GM21447 (cell line): ENCODE data around the gene IER5L.
A peak's percentile ranks its signal among the peaks of the same experiment; 100 is the strongest.

Experiments
- ATAC-seq: cut with Tn5 transposase; IDR thresholded peaks from one replicate; pipeline ENCODE4 v1.9.1; 2021; ENCODE audit not compliant: unreplicated experiment

Gene IER5L

DNA sequence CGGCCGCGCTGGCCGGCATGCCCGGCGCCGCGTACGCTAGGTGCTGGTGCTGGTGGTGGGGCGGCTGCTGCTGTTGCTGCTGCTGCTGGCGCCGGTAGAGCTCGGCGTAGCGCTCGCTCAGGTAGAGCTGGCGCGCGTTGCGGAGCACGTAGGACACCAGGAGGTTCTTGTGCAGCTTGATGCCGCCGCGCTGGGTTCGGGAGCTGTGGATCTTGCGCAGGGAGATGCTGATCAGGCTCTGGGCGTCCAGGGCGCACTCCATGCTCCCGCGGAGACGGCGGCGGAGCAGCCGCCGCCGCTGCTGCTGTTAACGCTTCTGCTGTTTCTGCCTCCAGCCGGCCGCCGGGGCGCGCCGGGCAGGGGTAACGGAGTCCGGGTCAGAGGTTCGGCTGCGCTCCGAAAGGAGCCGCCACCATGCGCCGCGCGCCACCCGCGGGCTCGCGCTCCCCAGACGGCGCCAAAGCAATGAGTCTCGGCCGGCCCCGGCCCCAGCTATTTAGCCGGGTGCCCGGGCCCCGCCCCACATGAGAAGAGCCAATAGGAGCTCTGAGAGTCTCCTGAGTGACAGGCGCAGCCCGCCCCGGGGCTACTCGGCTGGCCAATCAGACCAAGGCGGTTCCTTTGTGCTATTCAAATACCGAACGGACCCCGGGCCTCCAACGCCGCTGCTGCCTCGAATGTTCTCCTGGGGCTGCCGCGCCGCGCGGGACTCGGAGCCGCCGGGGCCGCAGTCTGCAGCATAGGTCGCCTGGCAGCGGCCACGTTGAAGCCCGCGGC is at the start of gene IER5L:
TSS of gene IER5L (minus strand) at position 471 of the 777 bp plus-strand sequence. CDS start at position 262, 209 bp downstream.
- peak; percentile 65 for ATAC-seq

DNA sequence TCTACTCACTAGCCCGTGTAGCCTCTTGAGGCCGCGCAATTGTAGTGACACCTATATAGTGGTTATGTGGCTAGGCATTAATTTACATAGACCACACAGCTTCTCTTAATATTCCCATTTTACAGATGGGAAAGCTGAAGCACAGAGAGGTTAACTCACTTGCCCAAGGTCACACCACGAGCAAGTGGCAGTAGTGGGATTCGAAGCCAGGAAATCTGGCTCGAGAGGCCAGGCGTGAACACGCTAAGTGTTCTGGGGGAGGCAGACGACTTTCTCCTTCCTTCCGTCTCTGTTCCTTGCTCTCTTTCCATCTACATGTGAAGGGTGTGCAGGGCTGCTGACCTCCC is 49.8 kb upstream of the IER5L start:
- no peak for ATAC-seq

DNA sequence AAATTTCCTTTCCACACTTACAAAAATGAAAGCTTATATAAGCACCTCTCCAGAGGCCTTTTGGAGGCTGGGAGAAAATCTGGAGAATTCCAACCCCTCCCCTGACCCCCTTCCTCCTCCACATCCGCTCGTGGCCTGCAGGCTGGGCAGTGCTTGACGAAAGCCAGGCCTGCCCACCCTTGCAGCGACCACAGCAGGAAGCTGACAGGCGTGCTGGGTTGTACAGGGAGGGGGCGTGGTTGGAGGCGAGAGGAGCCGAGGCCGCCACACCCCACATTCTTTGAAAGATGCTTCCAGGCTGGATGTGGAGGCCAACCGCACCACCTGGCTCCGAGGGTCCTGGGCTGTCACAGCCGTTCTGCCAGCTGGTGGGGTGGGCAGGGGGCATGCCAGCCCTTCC is 47.8 kb upstream of the IER5L start:
- no peak for ATAC-seq

- no peak for ATAC-seq
Observed at GRCh38 chr9:129225490-129225778, 47.4 kb upstream of the IER5L start.

DNA sequence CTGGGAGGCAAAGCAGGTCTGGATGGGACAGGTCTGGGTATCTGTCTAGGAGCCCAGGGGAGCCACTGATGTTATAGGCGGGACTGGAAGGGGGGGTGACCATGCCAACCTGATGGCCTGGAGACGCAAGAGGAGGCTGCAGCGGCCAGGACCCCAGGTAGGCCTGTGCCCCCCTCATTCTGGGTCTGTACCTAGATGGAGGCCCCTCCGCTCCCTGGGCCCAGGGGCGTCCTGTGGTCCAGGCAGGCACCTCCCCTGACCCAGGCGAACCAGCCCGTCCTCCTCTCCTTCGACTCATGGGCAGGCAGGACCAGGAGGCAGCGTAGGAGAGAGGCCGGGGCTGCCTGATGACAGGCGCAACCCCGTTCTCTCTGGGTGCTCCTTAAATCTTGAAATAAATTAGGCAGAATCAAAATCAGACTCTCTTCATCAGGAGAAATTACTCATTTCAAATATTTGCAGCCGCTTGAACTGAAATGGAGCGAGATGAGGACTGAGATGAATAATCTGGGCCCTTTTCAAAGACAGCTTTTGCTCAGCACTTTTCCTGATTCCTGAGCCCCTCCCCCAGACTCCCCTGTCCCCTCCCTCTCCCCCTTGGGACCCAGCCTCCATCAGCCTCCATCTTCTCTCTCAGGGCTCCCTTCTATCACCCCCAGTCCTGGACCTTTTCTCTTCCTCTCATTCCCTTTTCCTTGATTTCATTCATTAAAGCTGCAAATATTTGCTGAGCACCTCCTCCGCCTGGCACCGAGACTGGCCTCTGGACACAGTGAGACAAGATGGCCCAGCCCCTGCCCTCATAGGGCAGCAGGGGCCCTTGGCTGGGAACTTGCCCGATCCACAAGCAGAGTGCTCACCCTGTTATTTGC is 46.8 kb upstream of the IER5L start:
- no peak for ATAC-seq

DNA sequence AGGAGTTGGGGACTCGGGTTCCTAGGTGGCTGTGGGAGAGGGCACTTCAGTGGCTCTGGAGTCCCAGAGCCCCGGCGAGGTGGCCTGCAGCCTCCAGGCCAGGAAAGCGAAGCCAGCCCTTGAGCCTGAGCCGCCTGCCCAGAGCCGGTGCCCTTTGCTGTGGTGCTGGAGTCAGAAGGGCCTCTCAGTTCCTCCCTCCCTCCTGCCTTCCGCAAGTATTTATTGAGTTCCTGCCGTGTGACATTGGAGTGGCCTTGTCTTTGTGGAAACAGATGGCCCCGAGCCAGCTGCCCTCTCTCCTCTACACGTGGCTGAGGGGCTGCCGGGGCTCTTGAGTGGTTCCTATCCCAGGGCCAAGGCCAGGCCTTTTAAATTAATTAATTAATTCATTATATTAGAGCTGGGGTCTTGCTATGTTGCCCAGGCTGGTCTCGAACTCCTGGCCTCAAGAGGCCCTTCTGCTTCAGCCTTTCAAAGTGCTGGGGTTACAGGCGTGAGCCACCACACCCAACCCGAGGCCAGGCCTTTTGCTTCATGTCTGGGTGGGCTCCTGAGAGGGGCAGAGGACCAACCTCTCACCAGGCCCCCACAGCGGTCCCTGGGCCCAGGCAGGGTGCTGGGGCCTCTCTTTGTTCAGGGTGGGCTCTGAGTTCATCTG is 45.6 kb upstream of the IER5L start:
- ATAC-seq, result no peak

DNA sequence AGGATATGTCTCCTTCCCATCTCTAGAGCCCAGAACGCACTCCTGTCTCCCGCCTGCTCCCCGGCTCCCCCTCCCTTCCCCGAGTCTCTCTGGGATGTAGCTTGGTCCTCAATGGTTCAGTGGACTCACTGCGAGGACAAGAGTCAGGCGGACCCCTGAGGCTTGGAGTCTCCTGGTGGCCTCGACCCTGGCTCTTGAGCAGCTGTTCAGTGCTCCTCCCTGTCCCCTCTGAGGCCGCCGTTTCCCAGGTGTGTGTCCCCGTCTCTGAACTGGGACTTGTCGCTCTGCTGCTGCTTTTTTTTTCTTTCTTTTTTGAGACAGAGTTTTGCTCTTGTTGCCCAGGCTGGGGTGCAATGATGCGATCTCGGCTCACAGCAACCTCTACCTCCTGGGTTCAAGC is 44.8 kb upstream of the IER5L start:
- no peak for ATAC-seq

DNA sequence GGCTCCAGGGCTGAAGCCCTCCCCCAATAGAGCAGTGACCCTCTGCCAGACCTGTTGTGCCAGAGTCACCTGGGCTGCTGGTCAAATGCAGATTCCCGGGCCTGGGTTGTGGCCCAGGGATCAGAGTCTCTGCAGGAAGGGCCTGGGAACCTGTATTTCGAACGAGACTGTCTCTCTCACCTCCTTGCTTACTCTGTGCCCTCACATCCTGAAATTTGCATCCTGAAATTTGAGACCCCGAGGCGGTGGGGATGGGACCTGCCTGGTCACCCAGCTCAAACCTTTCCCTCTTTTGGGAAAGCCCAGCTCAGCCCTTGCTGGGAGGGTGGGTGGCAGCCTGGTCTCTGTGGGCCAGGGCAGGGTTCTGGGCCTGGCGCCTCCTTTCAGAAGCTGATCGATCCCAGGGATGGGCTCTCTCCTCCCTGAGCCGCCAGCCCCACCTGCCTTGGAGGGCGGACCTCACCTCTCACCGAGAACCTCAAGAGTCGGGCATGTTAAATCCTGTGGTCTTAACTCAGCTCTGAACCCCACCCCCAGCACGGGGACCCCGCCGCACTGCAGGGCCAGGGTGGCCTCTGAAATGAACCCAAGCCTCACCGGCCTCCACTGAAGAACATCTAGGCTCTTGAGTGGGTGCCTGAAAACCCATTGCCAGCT is 44.0 kb upstream of the IER5L start:
- ATAC-seq, result no peak

- ATAC-seq, result peak; percentile 62
Observed at GRCh38 chr9:129221233-129221632, 43.2 kb upstream of the IER5L start.

- ATAC-seq, result no peak
Observed at GRCh38 chr9:129220771-129221170, 42.7 kb upstream of the IER5L start.

DNA sequence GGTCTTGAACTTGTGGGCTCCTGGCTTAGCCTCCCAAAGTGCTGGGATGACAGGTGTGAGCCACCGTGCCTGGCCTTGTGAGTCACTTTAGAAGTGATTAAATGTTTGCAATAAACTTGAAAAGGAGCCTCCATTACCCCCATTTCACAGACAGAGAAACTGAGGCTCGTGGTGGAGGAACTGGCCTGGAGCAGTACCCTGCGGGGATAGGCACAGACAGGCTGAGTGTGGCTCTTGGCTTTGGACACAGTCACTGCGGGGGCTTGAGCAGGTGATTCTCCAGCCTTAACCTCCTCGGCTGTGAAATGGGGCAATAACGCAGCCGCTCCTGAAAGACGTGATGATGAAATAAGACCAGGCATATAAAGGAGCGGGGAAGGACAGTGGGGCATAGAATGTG is 40.9 kb upstream of the IER5L start:
- ATAC-seq, result no peak

GRCh38 chr9:129218272-129218625 is 40.2 kb upstream of the IER5L start:
- no peak for ATAC-seq

DNA sequence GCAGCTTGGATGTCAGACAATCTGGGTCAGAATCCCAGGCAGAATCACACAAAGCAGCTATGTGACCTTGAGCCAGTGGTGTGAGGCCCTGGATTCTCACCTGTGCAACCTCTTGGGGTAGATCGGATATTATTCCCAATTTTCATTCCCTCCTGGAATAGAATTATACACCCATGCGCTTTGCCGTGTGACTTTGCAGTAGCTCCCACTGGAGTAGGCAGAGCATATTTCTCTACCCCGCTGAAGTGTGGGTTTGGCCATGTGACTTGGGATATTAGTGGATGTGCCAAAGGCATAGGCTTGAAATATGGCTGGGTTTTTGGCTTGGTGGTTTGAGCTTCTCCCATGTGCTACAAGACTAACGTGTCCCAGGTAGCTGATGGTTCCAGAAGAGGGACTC is 35.5 kb upstream of the IER5L start:
- no peak for ATAC-seq

DNA sequence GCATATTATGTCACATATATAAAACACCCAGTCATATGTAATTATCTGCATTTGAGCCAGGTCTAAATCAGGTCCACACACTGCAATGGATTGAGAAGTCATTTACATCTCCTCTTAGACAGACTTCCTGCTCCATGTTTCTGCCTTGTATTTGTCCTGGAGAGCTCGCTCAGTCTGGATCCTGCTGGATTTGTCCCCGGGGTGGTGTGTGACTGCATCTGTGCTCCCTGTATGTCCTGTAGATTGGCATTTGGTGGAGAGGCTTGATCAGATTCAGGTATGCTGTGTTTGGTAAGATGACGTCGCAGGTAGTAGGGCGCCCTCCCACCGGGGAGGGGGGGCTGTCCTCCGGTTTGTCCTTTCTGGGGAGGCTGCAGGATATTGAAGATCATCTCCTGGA is 33.6 kb upstream of the IER5L start:
- no peak for ATAC-seq

- ATAC-seq, result no peak
Observed at GRCh38 chr9:129210125-129210524, 32.1 kb upstream of the IER5L start.

DNA sequence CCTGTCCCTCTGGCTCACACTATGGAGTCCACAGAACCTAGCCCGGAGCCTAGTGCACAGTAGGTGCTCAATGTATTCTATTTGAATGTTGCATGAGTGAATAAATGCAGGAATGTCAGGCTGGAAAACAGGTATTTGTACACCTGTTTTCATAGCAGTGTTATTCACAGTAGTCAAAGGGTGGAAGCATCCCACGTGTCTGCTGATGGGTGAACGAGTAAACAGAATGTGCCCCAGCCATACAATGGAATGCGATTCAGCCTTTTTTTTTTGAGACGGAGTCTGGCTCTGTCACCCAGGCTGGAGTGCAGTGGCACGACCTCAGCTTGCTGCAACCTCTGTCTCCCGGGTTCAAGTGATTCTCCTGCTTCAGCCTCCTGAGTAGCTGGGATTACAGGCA is 31.5 kb upstream of the IER5L start:
- ATAC-seq, result no peak

DNA sequence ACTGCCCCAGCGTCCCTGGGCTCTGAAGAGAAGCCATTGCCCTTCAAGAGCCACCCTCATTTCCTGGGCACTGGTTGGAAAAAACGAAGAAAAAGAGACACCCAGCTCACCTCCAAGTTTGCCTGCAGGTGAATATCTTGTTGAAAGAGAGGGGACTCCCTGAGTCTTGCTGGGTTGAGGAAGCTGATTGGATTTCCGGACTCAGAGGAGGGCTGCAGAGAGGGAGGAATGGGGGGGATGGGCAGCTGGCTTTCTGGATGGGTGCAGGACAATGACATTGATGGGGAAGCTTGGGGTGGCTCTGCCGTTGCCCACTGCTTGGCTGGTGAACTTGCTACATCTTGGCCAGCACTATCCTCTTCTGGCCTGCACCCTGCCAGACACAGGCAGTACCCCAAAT is 31.0 kb upstream of the IER5L start:
- no peak for ATAC-seq

GRCh38 chr9:129208207-129209032 is 30.4 kb upstream of the IER5L start:
- no peak for ATAC-seq

DNA sequence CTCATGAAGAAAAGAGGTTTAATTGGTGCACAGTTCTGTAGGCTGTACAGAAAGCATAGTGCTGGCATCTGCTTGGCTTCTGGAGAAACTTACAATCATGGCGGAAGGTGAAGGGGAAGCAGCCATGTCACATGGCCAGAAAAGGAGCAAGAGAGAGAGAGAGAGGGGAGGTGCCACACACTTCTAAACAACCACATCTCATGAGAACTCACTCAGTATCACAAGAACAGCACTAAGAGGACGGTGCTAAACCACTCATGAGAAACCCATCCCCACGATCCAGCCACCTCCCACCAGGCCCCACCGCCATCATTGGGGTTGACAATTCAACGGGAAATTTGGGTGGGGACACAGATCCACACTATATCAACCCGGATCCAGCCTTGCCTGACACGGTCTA is 28.8 kb upstream of the IER5L start:
- ATAC-seq, result no peak

- ATAC-seq, result no peak
Observed at GRCh38 chr9:129206401-129206800, 28.3 kb upstream of the IER5L start.

- ATAC-seq, result no peak
Observed at GRCh38 chr9:129204840-129205239, 26.8 kb upstream of the IER5L start.
